ENCODE data around the gene CYP1A2. TPM values are rescaled to one million over a fixed set of nuclear protein-coding genes. Genes with fewer than 3 reads are reported as not detected.

Gene CYP1A2
- total RNA-seq, 1 experiment from 2014 or later, result not detected

- Histone ChIP-seq H2BK15ac (ENCODE audit: low read depth, low read length) (no peak overlapping the region), H3T11ph (ENCODE audit: low read length) (no peak overlapping the region), H3K4me1 (ENCODE audit: insufficient read depth, low read length) (no peaks in the 10 kb centered on the region), H3K4ac (ENCODE audit: low read depth, low read length) (no peak overlapping the region), H2AFZ (ENCODE audit: low read length) (no peak overlapping the region), H4K91ac (ENCODE audit: insufficient read length, low read depth, low read length) (no peak overlapping the region), H3K27me3 (ENCODE audit: insufficient read depth, low read length) (peaks cover 4% of the 10 kb centered on the region; the same call in 1 of the 2 replicates), H3K79me1 (ENCODE audit: insufficient read depth, low read depth, low read length, poor library complexity, severe bottlenecking) (no peaks in the 10 kb centered on the region), H2BK120ac (ENCODE audit: low read depth, low read length, poor library complexity, severe bottlenecking) (no peak overlapping the region), H2AK5ac (ENCODE audit: insufficient read length, low read length) (no peak overlapping the region), H3K14ac (ENCODE audit: insufficient read depth, low read length) (no peak overlapping the region; the same call in 1 of the 2 replicates), H4K8ac (replicated peaks; ENCODE audit: insufficient read length, low read depth, low read length) (no peak overlapping the region), H3K9me3 (ENCODE audit: control insufficient read depth, low read depth, low read length) (no peaks in the 10 kb centered on the region), H3K56ac (ENCODE audit: insufficient read length, low read depth, low read length) (no peak overlapping the region), H2BK12ac (ENCODE audit: insufficient read length, low read depth, low read length) (no peak overlapping the region), H3K27ac (ENCODE audit: insufficient read length, low read depth, low read length) (no peak overlapping the region), H3K79me2 (ENCODE audit: insufficient read depth, low read length) (no peaks in the 10 kb centered on the region), H4K5ac (ENCODE audit: insufficient read length, low read depth, low read length) (no peak overlapping the region), H2BK20ac (ENCODE audit: low read depth, low read length, poor library complexity, severe bottlenecking) (no peak overlapping the region), H3K9ac (ENCODE audit: extremely low read depth, insufficient read length, low read length) (no peak overlapping the region), H3K4me2 (ENCODE audit: insufficient read depth, insufficient read length, low read length) (no peak overlapping the region), H3K23me2 (ENCODE audit: insufficient read length, low read depth, low read length, poor library complexity, severe bottlenecking) (peaks cover 11% of the 10 kb centered on the region), H4K20me1 (ENCODE audit: control insufficient read depth, insufficient read depth, insufficient read length) (no peaks in the 10 kb centered on the region), H3K23ac (ENCODE audit: insufficient read length, low read depth, low read length) (no peak overlapping the region), H2BK5ac (ENCODE audit: insufficient read length, low read length) (no peak overlapping the region), H3K18ac (ENCODE audit: insufficient read length, low read depth, low read length) (no peak overlapping the region)
- H3K4me3 Mint-ChIP-seq, result no peak overlapping the region; a peak in 1 of 5 replicates
- no peak overlapping the region; a peak in 1 of 7 replicates for H3K27ac Mint-ChIP-seq
- TF ChIP-seq CTCF (conservative IDR thresholded peaks at IDR 0.05), result no peak
- H3K4me1 Mint-ChIP-seq, result peaks cover 40 to 56% of the 10 kb centered on the region in 2 experiments
- DNase-seq, result no peak
- no peaks in the 10 kb centered on the region for H3K9me3 Mint-ChIP-seq
- WGBS (ENCODE audit: extremely low coverage, insufficient read length, low lambda C conversion rate), result no CpG with 5 or more reads among the region's 6 CpGs
- H3K27me3 Mint-ChIP-seq (ENCODE audit: low read depth), result peaks cover 51% of the 10 kb centered on the region
- H3K36me3 Mint-ChIP-seq (ENCODE audit: insufficient read depth in 1 of 3, low read depth in 3 of 3), result no peaks in the 10 kb centered on the region
Observed at GRCh38 chr15:74777769-74778598, 29.3 kb downstream of the CYP1A2 start.

Measured in H9 (cell line).